SHP77 (cell line): Measurements from ENCODE around the gene NR6A1.
"Not testable (repeated sequence)": the region's sequence is repeated elsewhere in the genome, so short reads cannot be mapped to it uniquely, and the experiment has no call there.

ENCODE experiments used
- DNase-seq, 2 experiments: peaks; one replicate each; lab custom pipeline; 2025; lab: John Stamatoyannopoulos, UW

Gene NR6A1

GRCh38 chr9:124759327-124759726, 11.8 kb downstream of the NR6A1 start:
- no peak for DNase-seq

- DNase-seq, result no peak
Measured at GRCh38 chr9:124758691-124759090, 12.4 kb downstream of the NR6A1 start.

GRCh38 chr9:124758061-124758460, 13.1 kb downstream of the NR6A1 start:
- no peak for DNase-seq

GRCh38 chr9:124757616-124758015, 13.5 kb downstream of the NR6A1 start:
- no peak for DNase-seq

- DNase-seq, result no peak
Measured at GRCh38 chr9:124756011-124756410, 15.1 kb downstream of the NR6A1 start.

GRCh38 chr9:124755061-124755460, 16.1 kb downstream of the NR6A1 start:
- no peak for DNase-seq

- peak in 1 of 2 experiments; percentile 11 for DNase-seq
Measured at GRCh38 chr9:124754289-124754688, 16.8 kb downstream of the NR6A1 start.

- DNase-seq, result no peak
Measured at GRCh38 chr9:124752967-124753366, 18.1 kb downstream of the NR6A1 start.

- no peak for DNase-seq
Measured at GRCh38 chr9:124749781-124750180, 21.3 kb downstream of the NR6A1 start.

GRCh38 chr9:124749284-124749683, 21.8 kb downstream of the NR6A1 start:
- no peak for DNase-seq

- no peak for DNase-seq
Measured at GRCh38 chr9:124747065-124747464, 24.0 kb downstream of the NR6A1 start.

- no peak for DNase-seq
Measured at GRCh38 chr9:124743686-124744348, 27.3 kb downstream of the NR6A1 start.

- DNase-seq, result no peak
Measured at GRCh38 chr9:124742940-124743339, 28.2 kb downstream of the NR6A1 start.

- no peak for DNase-seq
Measured at GRCh38 chr9:124741662-124742061, 29.4 kb downstream of the NR6A1 start.

- DNase-seq, result no peak
Measured at GRCh38 chr9:124741149-124741548, 30.0 kb downstream of the NR6A1 start.

GRCh38 chr9:124739360-124739759, 31.8 kb downstream of the NR6A1 start:
- no peak for DNase-seq

- not testable (repeated sequence) for DNase-seq
Measured at GRCh38 chr9:124738075-124738474, 33.0 kb downstream of the NR6A1 start.

- DNase-seq, result no peak
Measured at GRCh38 chr9:124735121-124735520, 36.0 kb downstream of the NR6A1 start.

- not testable (repeated sequence) for DNase-seq
Measured at GRCh38 chr9:124734741-124735083, 36.4 kb downstream of the NR6A1 start.

GRCh38 chr9:124733964-124734740, 37.0 kb downstream of the NR6A1 start:
- DNase-seq, result peak in 1 of 2 experiments; percentile 8

GRCh38 chr9:124730772-124731171, 40.3 kb downstream of the NR6A1 start:
- no peak for DNase-seq

GRCh38 chr9:124726886-124727285, 44.2 kb downstream of the NR6A1 start:
- DNase-seq, result no peak

GRCh38 chr9:124725068-124725452, 46.1 kb downstream of the NR6A1 start:
- no peak for DNase-seq
